Right lobe of liver (tissue), 4 donors: ENCODE measurements around the gene F12.

Source experiments
- POLR2A ChIP-seq: fragments of 450-650 bp; IDR thresholded peaks from one replicate; pipeline ENCODE4 v1.6.1; 2017; ENCODE audit warnings: antibody characterized with exemption, mild to moderate bottlenecking
- TF ChIP-seq, protein P1 (sequence below), 4 donors: fragments of 200-600 bp in 3 of 4; fragments of 450-650 bp in 1 of 4; IDR thresholded peaks; one replicate each; pipeline versions ENCODE4 v1.5.1 to v1.8.0; 2016 to 2022; ENCODE audit warnings: antibody characterized with exemption in 4 of 4, mild to moderate bottlenecking in 2 of 4
- donor health status: DM: no; HTN: no; CAD: no.
- donor health status: DM: no; HTN: no; CAD: no.
- donor health status: DM: no; HTN: yes; CAD: no.

DNA sequence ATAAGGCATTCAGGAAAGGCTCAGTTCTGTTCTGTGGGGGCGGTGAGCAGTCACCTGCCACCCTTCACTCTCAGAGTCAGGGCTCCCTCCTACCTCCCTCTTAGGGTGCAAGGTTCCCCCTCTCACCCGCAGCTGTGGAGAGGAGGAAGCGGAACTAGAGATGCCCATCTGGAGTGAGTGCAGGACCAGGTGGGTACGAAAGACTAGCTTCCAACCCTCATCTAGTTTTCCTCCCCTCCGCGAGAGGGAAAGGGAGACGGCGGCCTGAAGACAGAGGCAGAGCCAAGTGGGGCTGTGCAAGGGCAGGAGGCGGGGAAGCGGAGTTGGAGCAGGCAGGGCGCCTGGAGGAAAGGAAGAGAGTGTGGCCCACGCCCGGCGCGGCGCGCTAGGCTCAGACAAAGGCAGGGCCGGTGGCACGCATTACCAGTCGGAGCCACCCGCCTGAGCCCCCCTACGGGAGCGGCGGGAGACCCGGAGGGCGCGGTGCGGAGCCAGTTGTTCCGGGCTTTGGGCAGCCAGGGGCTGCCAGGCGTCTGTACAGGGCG is 44.6 kb upstream of the F12 start:
- TF ChIP-seq, protein P1, sequence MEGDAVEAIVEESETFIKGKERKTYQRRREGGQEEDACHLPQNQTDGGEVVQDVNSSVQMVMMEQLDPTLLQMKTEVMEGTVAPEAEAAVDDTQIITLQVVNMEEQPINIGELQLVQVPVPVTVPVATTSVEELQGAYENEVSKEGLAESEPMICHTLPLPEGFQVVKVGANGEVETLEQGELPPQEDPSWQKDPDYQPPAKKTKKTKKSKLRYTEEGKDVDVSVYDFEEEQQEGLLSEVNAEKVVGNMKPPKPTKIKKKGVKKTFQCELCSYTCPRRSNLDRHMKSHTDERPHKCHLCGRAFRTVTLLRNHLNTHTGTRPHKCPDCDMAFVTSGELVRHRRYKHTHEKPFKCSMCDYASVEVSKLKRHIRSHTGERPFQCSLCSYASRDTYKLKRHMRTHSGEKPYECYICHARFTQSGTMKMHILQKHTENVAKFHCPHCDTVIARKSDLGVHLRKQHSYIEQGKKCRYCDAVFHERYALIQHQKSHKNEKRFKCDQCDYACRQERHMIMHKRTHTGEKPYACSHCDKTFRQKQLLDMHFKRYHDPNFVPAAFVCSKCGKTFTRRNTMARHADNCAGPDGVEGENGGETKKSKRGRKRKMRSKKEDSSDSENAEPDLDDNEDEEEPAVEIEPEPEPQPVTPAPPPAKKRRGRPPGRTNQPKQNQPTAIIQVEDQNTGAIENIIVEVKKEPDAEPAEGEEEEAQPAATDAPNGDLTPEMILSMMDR (IDR thresholded peaks at IDR 0.05): no peak
- no peak for TF ChIP-seq POLR2A
